Embryonic facial prominence (tissue), 1 donor: Measurements from ENCODE around the gene ACOX3.

Experiments used
- DNase-seq: peaks from one replicate; pipeline ENCODE4 v3.0.0-alpha.2; 2016; ENCODE audit errors: extremely low spot score

Gene ACOX3

GRCh38 chr4:8338351-8338961, 102.1 kb downstream of the ACOX3 start:
- no peak for DNase-seq

GRCh38 chr4:8336412-8337075, 104.0 kb downstream of the ACOX3 start:
- no peak for DNase-seq

DNA sequence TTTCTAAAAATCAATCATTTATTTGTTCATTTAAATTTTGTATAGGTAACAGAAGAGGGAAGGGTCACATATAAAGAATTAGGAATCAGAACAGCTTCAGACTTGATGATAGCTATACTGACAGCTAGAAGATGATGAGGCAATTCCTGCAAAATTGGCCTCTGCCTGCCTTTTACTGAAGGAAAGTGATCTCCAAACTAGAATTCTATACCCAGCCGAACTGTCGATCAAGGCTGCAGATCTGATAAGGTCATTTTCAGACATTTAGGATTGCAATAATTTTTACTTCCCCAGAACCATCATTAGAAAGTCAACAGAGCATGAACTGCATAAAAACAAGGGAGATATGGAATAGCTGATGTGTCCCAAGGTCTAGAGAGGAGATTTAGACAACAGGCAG, 104.7 kb downstream of the ACOX3 start:
- DNase-seq: no peak

DNA sequence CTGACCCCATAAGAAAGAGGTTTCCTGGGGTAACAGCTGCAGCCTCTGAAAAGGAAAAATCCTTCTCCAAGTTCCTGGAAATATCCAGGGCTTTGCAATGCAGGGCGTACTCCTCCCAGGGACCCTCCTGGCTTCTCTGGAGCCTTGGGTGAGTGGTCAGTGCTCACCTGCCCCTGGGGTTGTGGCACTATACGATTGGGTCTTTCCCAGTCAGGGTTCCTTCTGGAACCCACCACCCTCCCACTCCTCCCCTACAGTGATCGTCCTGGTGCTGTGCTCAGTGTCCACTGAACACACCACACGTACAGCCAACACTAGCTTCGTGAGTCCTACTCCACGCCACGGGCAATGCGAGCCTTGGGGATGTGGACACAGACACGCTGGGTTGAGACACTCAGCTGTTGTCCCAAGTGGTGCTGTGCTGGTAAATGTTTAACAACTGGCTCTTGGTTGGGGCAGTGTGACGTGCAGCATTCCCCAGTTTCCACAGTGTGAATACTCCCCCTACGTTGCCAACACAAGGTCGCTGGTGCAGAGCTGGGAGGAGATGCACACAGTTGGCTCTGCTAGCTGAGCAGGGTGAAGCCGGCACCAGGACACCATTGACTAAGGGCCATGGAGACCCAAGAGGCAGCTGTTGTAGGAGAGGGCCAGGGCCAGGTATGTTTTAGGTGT, 105.6 kb downstream of the ACOX3 start:
- DNase-seq: no peak

GRCh38 chr4:8333726-8334460, 106.6 kb downstream of the ACOX3 start:
- DNase-seq: no peak

DNA sequence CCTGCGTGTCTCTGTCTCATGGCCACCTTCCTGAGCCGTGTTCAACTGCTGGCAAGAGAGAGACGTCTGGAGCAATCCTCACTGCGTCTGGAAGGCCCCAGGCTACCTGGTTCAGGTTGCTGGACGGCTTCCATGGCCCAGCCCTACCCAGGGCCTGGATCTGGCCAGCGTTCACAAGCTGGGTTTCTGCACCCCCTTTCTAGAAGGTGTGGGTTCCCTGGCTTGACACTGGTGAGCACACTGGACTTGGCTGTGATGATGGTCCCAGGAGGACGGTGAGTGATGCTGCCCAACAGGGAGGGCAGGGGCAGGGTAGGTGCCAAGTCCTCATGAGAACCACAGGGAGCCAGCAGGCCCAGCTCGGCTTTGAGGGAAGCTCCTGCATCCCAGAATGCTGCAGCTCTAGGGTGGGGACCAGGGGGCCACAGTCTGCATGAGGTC, 107.6 kb downstream of the ACOX3 start:
- DNase-seq: no peak

DNA sequence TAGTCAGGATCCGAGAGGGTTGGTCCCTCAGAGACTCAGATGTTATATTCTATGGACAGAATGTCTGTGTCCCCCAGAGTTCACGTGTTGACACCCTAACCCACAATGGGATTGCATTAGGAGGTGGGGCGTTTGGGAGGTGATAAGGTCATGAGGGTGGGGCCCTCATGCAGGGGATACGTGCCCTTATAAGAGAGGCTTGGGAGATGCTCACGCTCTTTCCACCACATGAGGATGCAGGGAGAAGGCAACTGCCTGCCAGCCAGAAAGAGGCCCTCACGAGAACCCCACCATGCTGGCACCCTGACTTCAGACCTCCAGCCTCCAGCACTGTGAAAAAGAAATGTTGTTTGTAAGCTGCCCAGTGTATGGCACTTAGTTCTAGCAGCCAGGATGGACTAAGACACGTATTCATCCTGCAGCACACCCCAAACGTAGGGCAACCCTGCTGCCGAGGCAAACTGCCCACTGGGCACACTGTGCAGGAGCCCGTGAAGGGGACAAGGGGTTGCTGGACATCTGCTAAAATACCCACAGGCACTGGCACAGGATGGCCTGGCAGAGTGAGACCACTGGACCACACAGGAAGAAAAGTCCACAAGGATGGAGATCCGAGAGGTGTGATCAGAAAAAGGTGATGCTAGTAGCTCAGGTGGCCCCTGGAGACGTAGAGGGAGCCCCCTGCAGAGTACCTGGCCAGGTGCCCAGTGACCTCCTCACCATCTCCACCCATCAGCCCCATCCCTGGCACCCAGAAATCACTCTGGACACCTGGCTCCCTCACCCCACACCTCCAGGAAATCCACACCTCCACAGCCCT, 108.3 kb downstream of the ACOX3 start:
- no peak for DNase-seq

DNA sequence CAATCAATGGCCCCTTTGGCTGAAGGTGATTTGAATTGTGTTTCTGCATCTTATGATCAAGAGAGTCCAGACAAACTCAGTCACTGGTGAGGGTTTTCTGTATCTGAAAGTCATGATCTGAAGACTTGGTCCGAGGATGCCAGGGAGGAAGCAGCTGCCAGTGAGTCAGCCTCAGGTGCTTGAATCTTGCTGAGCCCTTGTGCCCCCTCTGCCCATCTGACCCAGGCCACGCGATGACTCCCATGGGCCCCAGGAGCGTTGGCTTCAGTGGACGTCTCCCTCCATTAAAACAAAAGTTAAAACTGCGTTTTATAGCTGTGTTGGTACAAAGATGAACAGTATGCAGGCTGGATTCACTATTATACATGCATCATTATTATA, 109.0 kb downstream of the ACOX3 start:
- no peak for DNase-seq

GRCh38 chr4:8330821-8331574, 109.5 kb downstream of the ACOX3 start:
- DNase-seq: no peak

DNA sequence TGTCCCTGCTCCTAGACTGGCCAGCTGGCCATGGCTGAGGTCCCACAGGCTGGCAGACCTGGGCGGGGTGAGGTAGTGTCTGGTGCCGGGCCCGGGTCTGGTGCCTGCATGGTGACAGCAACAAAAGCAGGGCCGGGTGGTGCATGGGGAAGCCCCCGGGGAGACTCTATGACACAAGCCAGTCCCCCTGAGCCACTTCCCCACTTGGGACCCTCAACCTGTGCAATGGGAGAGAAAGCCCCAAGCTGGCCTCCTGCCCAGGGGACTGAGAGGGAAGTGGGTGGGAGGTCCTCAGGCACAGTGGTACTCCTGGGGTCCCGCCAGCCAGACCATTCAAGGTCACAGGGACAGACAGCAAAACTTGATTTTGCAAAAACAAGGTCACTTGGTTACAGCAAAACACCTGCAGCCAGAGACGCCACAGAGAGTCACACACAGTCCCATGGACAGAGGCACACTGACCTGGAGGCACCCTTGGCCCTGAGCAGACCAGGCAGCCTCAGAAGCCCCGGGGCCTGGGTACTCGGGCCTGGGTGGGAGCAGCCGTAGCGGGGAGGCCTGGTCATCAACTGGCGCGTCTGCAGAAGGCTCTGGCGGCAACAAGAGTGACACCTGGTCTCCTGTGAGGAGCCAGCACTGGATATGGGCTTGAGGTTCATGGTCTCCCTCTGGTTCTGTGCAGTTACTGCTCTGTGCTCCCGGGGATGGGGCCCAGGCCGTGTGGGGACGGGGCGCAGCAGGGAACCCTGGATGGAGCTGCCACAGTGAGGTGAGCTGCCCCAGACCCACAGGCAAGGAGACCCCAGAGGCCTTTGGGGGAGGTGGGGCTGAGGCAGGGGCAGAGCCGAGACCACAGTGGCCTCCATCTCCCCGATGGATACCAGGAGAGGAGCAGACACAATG, 110.4 kb downstream of the ACOX3 start:
- no peak for DNase-seq

GRCh38 chr4:8329560-8329858, 111.0 kb downstream of the ACOX3 start:
- no peak for DNase-seq

GRCh38 chr4:8328866-8329559, 111.5 kb downstream of the ACOX3 start:
- no peak for DNase-seq

DNA sequence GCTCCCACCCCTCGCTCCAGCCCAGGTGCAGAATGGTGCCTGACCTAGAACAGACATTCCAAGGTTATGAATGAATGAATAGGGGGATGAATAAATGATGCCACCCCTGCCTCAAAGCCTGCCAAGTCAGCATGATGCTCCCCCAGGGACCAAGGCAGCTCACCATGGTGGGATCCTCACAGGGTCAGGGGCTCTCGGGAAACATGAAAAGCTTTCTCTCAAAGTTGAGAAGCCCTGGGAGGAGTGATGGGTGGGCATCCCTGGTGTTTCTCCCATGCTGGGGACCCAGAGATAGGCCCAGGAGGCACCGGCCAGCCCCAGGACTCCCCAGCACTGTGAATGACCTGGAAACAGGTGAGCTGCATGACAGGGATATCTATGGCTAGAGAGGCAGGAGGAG, 112.1 kb downstream of the ACOX3 start:
- DNase-seq: no peak

DNA sequence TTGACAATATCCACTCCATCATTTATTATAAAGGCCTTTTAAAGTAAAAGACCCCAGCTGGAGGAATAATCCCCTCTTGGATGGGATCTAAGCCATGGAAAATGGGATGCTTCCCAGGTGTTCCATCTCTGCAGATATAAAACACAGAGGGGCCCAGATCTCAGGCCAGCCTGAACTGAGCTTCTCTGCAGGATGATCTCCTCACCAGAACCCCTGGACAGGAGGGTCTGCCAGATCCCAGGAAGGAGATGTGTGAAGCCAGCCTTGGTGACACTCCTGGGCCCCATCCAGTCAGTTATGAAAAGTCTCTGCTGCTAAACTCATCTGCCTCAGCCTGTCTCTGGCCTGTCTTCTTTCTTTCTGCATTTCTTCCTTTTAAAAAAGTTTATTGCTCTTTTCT, 114.3 kb downstream of the ACOX3 start:
- DNase-seq: no peak

GRCh38 chr4:8325291-8325973, 115.1 kb downstream of the ACOX3 start:
- DNase-seq: no peak

DNA sequence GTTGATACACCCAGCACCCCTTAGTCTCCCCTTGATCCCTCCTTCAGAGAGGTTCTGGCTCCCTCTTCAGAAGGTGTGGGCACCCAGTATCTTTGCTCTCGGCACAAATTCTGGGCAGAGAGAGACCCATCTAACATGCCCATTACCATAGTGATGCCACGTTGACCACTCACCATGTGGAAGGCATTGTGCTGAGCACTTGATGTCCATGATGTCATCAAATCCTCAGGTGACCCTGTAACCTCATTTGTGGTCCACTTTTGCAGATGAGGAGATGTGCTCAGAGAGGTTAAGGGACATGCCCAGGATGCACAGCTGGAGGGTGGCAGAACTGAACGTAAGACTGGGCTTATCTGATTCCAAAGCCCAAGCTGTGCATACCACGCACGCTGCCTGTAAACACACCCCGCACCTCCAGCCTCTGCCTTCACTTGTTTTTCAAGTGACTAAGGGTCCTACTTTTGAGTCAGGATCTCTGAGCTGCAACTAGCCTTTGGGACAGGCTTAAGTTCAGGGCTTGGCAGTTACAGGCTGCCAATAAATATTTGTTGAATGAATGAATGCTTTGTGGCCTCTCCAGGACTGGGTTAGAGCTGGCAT, 115.8 kb downstream of the ACOX3 start:
- no peak for DNase-seq

GRCh38 chr4:8323947-8324555, 116.5 kb downstream of the ACOX3 start:
- DNase-seq: no peak
